ENCODE results near the gene FNDC7. TPM values are rescaled to one million over a fixed set of nuclear protein-coding genes. Genes with fewer than 3 reads are reported as not detected.

The FNDC7 gene
- total RNA-seq, 4 donors from 2014 or later, result not detected

- Histone ChIP-seq H3K4me3 (no peak overlapping the region), H3K27me3 (no peaks in the 10 kb centered on the region), H3K36me3 (no peaks in the 10 kb centered on the region), H3K9me3 (no peaks in the 10 kb centered on the region), H3K4me1 (no peaks in the 10 kb centered on the region), H3K27ac (no peak overlapping the region)
- WGBS, 2 donors, result 87 to 90% methylated on average over 4 of the region's 4 CpGs
- DNase-seq (ENCODE audit: low spot score in 2 of 2), result no peak
- TF ChIP-seq POLR2A (IDR thresholded peaks at IDR 0.05), result no peak
- no peak for TF ChIP-seq EP300 (IDR thresholded peaks at IDR 0.05)
Measured at GRCh38 chr1:108729481-108729880, 16.8 kb downstream of the FNDC7 start.

- WGBS, 2 donors, result 90 to 93% methylated on average over 1 of the region's 1 CpG
- H3K36me3 ChIP-seq, result no peaks in the 10 kb centered on the region
- no peaks in the 10 kb centered on the region for H3K27me3 ChIP-seq
- no peak overlapping the region for H3K4me3 ChIP-seq
- H3K27ac ChIP-seq, result no peak overlapping the region
- no peak for TF ChIP-seq POLR2A (IDR thresholded peaks at IDR 0.05)
- TF ChIP-seq EP300 (IDR thresholded peaks at IDR 0.05), result no peak
- TF ChIP-seq CTCF (IDR thresholded peaks at IDR 0.05), result no peak
- H3K9me3 ChIP-seq, result no peaks in the 10 kb centered on the region
- DNase-seq (ENCODE audit: low spot score in 2 of 2), result no peak
- H3K4me1 ChIP-seq, result no peaks in the 10 kb centered on the region
Measured at GRCh38 chr1:108732398-108732797, 19.7 kb downstream of the FNDC7 start.

- TF ChIP-seq POLR2A (IDR thresholded peaks at IDR 0.05), result no peak
- TF ChIP-seq EP300 (IDR thresholded peaks at IDR 0.05), result no peak
- TF ChIP-seq CTCF (IDR thresholded peaks at IDR 0.05), result no peak
- H3K36me3 ChIP-seq, result no peaks in the 10 kb centered on the region
- no peak for DNase-seq (ENCODE audit: low spot score in 2 of 2)
- H3K9me3 ChIP-seq, result no peaks in the 10 kb centered on the region
- no peaks in the 10 kb centered on the region for H3K27me3 ChIP-seq
- H3K27ac ChIP-seq, result no peak overlapping the region
- H3K4me1 ChIP-seq, result no peaks in the 10 kb centered on the region
- 97 to 98% methylated on average over 1 of the region's 1 CpG for WGBS, 2 donors
- H3K4me3 ChIP-seq, result no peak overlapping the region
Measured at GRCh38 chr1:108734171-108734865, 21.6 kb downstream of the FNDC7 start.

GRCh38 chr1:108742253-108742652, 29.5 kb downstream of the FNDC7 start:
- no peak overlapping the region for H3K27ac ChIP-seq
- DNase-seq (ENCODE audit: low spot score in 2 of 2), result no peak
- no peaks in the 10 kb centered on the region for H3K36me3 ChIP-seq
- no peaks in the 10 kb centered on the region for H3K27me3 ChIP-seq
- no peak overlapping the region for H3K4me3 ChIP-seq
- no peaks in the 10 kb centered on the region for H3K4me1 ChIP-seq
- TF ChIP-seq EP300 (IDR thresholded peaks at IDR 0.05) (no peak), CTCF (IDR thresholded peaks at IDR 0.05) (no peak), POLR2A (IDR thresholded peaks at IDR 0.05) (no peak)
- 70 to 72% methylated on average over 6 of the region's 6 CpGs for WGBS, 2 donors
- H3K9me3 ChIP-seq, result no peaks in the 10 kb centered on the region

- Histone ChIP-seq H3K27ac (peak overlapping the region; percentile 90 to 100 (median 96)), H3K4me1 (peaks cover 0 to 35% (median 7%) of the 10 kb centered on the region in 4 donors), H3K4me3 (peak overlapping the region in 1 of 4 donors; percentile 96), H3K36me3 (no peaks in the 10 kb centered on the region), H3K27me3 (no peaks in the 10 kb centered on the region), H3K9me3 (no peaks in the 10 kb centered on the region)
- no peak for DNase-seq (ENCODE audit: low spot score in 2 of 2)
- 38 to 47% methylated on average over 3 of the region's 3 CpGs for WGBS, 2 donors
- TF ChIP-seq EP300 (IDR thresholded peaks at IDR 0.05), result no peak
- TF ChIP-seq POLR2A (IDR thresholded peaks at IDR 0.05), result no peak
- no peak for TF ChIP-seq CTCF (IDR thresholded peaks at IDR 0.05)
Measured at GRCh38 chr1:108745980-108746381, 33.3 kb downstream of the FNDC7 start.
